Dedifferentiated amniotic fluid mesenchymal stem cell (primary cell): Measurements from ENCODE around the gene MAGEB1.

ENCODE experiments used
- DNase-seq: peaks from one replicate; pipeline ENCODE4 v3.0.0-alpha.2; 2016; ENCODE audit errors: extremely low spot score

Gene MAGEB1, protein sequence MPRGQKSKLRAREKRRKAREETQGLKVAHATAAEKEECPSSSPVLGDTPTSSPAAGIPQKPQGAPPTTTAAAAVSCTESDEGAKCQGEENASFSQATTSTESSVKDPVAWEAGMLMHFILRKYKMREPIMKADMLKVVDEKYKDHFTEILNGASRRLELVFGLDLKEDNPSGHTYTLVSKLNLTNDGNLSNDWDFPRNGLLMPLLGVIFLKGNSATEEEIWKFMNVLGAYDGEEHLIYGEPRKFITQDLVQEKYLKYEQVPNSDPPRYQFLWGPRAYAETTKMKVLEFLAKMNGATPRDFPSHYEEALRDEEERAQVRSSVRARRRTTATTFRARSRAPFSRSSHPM

GRCh38 chrX:30246769-30247489, at the start of gene MAGEB1:
MAGEB1 (plus strand) TSS chrX:30247146; CDS start chrX:30250494, 3,348 bp downstream.
- DNase-seq = no peak

- DNase-seq = no peak
These were observed 34.8 kb upstream of the MAGEB1 start for GRCh38 chrX:30212172-30212571.

GRCh38 chrX:30215357-30215843, 31.5 kb upstream of the MAGEB1 start, which contains the start of gene MAGEB2:
MAGEB2 (plus strand) TSS chrX:30215563; CDS start chrX:30218581, 3,018 bp downstream.
- DNase-seq = no peak

GRCh38 chrX:30217465-30217864, 29.5 kb upstream of the MAGEB1 start:
- DNase-seq = no peak

- DNase-seq = no peak
These were observed 27.6 kb upstream of the MAGEB1 start for GRCh38 chrX:30219372-30219771.

DNA sequence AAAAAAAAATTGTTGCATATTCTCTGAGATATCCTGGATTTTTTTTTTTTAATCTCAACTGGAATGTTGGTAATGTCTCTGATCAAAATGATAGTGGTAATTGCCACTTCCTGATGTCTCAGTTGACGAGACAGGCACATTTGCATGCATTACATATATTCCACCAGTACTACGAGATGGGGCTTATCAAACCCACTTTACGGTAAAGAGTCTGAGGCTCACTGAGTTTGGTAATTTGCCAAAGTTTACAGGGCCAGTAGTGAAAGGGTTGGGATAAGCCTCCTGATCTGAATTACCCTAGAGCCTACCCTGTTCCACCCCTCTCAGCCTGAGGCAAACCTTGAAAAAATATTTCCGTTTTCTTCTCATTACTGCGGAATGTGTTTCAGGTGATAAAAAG, 26.3 kb upstream of the MAGEB1 start:
- no peak for DNase-seq

DNA sequence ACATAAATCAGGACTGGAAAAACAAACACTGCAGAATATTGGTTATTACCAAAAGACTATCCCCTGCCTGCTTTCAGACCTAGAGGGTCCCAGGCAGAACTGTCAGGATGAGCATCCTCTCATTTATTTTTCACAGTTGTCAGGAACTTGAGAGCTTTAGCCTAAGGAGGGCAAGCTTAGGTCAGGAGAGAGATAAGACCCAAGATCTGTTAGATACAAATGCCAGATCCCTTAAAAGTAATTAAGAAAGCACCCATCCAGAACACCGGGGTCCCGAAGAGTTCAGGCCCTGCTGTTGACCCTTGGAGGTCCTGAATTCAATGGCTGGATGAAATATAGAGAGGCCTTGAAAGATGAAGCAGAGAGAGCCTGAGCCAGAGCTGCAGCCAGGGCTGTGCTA, 22.4 kb upstream of the MAGEB1 start:
- DNase-seq = no peak

- DNase-seq = no peak
These were observed 18.4 kb upstream of the MAGEB1 start for GRCh38 chrX:30228526-30228925.

- no peak for DNase-seq
These were observed 16.6 kb upstream of the MAGEB1 start, which contains the start of gene MAGEB3 for GRCh38 chrX:30230395-30230794. MAGEB3 (plus strand) TSS chrX:30230657; CDS start chrX:30235925, 5,268 bp downstream.

DNA sequence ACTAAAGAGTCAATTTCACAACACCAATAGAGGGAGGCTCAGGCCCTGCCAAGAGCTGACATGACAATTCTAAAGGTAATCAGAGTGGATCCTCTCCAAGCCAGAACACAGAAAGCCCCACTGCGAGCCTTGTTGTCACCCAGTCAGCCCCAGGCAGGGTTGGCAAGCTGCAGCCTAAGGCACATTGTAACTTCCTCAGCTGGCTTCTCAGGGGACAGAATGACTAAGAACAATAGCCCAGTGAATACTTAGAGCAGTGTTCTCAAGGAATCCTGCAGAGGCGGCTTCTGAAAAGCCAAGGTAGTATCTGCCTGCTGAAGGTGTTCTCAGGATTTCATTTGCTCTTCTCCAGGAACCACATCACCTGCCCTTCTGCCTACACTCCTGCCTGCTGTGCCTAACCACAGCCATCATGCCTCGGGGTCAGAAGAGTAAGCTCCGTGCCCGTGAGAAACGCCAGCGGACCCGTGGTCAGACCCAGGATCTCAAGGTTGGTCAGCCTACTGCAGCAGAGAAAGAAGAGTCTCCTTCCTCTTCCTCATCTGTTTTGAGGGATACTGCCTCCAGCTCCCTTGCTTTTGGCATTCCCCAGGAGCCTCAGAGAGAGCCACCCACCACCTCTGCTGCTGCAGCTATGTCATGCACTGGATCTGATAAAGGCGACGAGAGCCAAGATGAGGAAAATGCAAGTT, 5.1 kb upstream of the MAGEB1 start, which contains the start of gene MAGEB4:
Gene MAGEB4 (plus strand): TSS at position 277 of the 692 bp plus-strand sequence. CDS start 136 bp downstream, at position 413.
- DNase-seq = no peak

DNA sequence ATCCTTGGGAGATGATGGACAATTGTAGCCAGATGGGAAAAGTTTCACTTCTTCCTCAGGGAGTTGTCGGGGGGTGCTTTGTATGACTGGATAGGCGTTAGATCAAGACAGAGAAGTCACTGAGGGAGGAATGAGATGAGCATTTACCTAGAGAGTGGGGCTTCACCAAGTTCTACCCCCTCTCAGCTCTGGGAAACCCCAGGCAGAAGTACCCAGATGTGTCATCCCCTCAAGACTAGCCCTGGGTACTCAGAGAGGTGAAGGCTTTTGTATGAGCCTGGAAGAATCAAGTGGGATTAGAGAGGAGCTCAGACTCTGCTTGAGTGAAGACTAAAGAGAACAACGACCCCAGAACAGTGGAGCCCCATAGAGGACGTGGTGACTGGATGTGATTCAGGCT, 1.9 kb downstream of the MAGEB1 start:
- no peak for DNase-seq

DNA sequence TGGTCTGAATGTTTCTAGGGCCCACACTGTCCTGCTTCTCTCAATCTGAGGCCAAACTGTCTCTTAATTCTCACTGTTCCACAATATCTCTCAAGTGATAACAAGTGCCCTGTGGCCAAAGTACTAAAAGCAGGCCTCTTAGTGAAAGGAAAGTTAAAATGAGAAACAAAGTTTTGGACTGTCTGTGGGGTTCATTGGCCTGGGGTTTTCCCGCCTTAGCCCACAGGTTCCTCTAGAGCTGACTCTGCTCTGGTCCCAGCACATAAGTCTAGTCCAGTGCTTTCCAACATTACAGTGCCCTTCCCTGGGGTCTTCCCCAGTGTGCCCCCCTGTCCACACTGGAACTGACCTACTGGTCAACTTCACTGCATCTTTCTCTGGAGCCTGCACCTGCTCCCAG, 6.3 kb downstream of the MAGEB1 start:
- DNase-seq = no peak

DNA sequence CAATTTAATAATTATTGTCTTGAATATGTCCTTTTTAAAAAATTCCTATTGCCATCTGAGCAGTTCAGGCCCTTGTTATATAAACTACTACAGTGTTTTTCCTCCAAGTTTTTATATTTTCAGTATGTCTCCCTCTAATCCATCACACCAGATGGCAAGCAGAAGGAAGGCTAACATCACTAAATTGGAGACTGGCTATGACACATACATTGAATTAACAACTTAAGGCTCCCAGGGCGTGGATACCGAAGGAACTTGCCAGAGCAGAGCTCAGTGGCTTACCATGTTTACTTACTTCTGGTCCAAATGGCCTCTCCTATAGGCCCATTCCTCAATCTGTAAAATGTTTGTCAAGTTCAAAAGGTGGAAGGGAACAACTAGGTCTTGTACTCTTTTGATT, 13.0 kb downstream of the MAGEB1 start:
- DNase-seq = no peak

DNA sequence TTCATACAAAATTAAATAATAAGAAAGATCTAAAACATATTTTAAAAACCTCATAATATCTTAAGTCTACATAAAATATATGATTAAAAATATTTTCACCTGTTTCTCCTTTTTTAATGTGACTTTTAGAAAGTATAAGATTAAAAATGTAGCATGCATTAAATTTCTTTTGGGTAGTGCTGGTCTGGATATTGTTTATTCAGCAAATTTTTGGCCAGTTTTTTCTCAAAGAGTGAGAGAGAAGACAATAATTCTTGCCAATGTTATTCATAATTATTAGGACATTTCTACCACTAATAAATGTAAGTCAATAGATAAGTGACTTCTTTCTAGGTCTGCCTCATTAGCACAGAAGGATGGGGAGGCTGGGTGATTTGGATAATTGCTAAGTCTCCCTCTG, 14.1 kb downstream of the MAGEB1 start:
- no peak for DNase-seq

- DNase-seq = no peak
These were observed 15.8 kb downstream of the MAGEB1 start for GRCh38 chrX:30262763-30263162.

DNA sequence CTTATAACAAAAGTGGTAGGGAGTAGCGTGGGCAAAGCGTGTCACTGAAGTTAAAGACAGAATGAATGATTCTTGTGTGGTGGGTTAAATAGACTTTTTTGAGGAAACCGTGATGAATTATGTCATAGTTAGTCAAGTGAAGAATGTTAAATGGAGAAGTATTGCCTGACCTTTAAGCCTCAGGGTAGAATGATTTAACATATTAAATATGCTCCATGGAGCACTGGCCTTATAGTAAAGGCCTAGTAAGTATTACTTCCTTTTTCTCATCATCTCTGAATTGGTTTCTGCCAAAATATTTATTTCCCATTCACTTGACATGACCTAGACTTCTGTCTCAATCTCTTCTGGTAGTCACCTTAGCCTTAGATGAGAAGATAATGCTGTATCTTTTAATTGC, 23.7 kb downstream of the MAGEB1 start:
- DNase-seq = no peak

GRCh38 chrX:30275498-30275897, 28.6 kb downstream of the MAGEB1 start:
- no peak for DNase-seq

GRCh38 chrX:30278365-30278764, 31.4 kb downstream of the MAGEB1 start:
- no peak for DNase-seq

GRCh38 chrX:30280428-30280827, 33.5 kb downstream of the MAGEB1 start:
- DNase-seq = no peak

GRCh38 chrX:30282527-30282926, 35.6 kb downstream of the MAGEB1 start:
- DNase-seq = no peak

DNA sequence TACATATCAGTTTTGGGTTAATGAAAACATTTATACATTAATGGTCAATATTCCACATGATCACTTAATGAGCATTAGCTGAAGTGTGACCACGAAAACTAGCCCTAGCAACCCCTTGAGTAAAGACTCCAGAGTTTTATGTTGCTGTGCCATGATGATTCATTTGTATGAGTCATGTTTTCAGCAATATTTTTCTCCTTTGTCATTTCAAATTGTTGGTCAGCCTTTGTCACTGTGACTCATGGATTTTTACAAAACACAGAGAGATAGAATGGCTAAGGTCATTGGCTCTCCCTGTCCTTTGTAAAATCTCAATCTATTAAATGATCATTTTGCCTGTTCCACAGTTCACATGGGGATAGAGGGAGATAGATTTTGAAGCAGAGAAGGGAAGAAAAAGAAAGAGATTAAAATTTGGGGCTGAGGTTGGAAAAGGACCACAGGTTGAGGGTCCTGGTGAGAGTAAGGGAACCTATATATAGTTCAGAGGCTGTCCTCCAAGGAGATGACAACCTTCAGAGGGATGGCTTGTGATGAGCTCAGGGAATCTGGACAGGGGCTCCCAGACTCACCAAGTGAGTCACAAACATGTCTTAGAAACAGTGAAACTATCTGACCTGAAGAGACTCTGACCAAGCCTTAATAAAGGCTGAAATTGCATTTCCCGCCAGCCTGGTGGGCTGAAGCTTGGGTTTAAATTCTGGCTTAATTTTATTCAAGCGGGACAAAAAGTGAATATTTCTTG, 36.7 kb downstream of the MAGEB1 start:
- peak; percentile 87 for DNase-seq
